Breast epithelium (tissue), 3 donors: ENCODE measurements around the gene MRPL30.

Source experiments
- CTCF ChIP-seq, 3 donors: fragments of 450-650 bp; IDR thresholded peaks; one replicate each; pipeline ENCODE4 v1.5.1; 2016 to 2017; ENCODE audit warnings: antibody characterized with exemption in 3 of 3, mild to moderate bottlenecking in 3 of 3, moderate library complexity in 3 of 3
- POLR2A ChIP-seq: fragments of 450-650 bp; IDR thresholded peaks from one replicate; pipeline ENCODE4 v1.6.1; 2016; ENCODE audit warnings: antibody characterized with exemption, mild to moderate bottlenecking, moderate library complexity
- POLR2AphosphoS5 ChIP-seq, 3 donors: sonication (generic); formaldehyde crosslinking; IDR thresholded peaks; one replicate each; pipeline ENCODE4 v1.6.1; 2017; ENCODE audit warnings: antibody characterized with exemption in 3 of 3

- no peak for TF ChIP-seq POLR2A
- TF ChIP-seq POLR2AphosphoS5 (IDR thresholded peaks at IDR 0.05), result no peak
- no peak for TF ChIP-seq CTCF (IDR thresholded peaks at IDR 0.05)
Observed at GRCh38 chr2:99159594-99159993, 21.4 kb upstream of the MRPL30 start.
